Measurements from ENCODE around the gene CYP2D6.
"Not testable (repeated sequence)": the region's sequence is repeated elsewhere in the genome, so short reads cannot be mapped to it uniquely, and the experiment has no call there.

The CYP2D6 gene

DNA sequence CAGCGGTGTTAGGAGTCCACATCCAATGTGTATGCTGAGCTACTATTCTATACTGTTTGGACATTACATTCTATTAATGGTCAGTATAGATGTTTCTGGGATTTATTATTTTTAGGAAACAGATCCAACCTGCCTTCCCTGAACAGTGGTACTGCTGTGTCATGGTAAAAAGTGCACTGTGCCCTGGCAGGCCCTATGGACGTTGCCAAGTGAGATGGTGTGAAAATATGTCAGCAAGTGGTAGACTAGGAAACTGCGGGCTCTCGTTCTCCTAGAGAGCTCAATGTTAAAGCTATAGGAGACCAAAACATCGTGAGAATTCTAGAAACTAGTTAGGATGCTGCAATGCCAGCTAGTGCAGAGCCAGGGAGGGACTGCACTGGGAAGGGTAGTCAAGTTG, 26.0 kb upstream of the CYP2D6 start:
- DNase-seq: no peak

DNA sequence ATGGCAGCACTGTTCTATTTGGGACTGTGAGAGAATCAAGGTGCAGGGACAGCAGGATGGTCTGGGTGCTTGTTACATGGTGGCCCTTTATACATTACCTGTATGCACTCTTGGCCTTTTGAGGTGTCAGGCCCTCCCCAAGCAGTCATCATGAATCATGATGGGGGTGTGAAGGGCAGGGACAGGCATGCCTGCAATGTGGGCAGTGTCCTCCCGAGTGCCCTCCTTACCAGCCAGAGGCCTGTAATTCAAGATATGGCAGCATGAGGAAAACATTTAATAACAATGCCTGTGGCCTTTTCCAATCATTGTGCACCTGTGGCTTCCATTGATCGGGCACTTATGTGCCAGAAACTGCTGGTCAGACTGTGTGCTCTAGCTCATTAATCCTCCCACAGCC, 25.5 kb upstream of the CYP2D6 start:
- no peak for DNase-seq

DNA sequence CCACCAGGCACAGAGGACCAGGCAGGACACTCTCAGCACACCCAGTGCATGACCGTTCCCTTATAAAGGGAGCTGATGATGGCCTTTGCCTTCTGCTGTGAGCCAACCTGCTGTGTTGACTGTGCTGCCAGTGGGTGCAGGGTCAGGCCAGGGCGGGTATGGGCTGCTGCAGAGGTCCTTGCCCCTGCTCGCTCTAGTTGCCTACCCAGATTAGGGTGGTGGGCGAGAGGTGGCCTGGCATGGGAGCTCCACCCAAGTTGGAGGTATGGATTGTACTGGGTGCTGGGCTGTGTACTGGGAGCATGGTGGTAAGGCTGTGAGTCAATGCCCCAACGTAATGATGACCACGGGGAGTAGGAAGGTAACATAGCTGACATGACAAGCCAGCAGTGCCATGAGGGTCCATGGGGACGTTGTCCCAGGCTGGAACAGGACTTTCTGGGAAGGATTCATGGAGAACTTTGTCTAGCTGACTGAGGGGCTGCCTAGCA, 24.5 kb upstream of the CYP2D6 start:
- no peak for DNase-seq

DNA sequence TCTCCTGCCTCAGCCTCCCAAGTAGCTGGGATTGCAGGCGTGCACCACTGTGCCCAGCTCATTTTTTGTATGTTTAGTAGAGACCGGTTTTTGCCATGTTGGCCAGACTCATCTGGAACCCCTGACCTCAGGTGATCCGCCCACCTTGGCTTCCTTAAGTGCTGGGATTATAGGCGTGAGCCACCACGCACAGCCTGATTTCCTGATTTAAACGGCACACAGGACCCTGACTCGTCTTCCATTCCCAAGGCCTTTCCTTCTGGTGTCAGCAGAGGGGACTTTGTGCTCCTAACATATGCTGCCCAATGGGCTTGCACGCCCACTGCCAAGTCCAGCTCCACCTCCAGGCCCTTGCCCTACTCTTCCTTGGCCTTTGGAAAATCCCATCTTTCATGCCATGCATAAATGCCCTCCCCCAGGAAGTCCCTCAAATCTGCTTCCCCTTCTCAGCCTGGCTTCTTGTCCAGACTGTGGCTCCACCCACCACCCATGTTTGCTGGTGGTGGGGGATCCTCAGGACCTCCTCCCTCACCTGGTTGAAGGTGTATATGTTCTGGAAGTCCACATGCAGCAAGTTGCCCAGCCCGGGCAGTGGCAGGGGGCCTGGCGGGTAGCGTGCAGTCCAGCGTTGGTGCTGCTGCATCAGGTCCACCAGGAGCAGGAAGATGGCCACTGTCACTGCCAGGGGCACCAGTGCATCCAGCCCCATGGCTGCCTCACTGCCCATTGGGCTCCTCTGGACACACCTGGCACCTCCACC, 23.9 kb upstream of the CYP2D6 start:
- DNase-seq: no peak

DNA sequence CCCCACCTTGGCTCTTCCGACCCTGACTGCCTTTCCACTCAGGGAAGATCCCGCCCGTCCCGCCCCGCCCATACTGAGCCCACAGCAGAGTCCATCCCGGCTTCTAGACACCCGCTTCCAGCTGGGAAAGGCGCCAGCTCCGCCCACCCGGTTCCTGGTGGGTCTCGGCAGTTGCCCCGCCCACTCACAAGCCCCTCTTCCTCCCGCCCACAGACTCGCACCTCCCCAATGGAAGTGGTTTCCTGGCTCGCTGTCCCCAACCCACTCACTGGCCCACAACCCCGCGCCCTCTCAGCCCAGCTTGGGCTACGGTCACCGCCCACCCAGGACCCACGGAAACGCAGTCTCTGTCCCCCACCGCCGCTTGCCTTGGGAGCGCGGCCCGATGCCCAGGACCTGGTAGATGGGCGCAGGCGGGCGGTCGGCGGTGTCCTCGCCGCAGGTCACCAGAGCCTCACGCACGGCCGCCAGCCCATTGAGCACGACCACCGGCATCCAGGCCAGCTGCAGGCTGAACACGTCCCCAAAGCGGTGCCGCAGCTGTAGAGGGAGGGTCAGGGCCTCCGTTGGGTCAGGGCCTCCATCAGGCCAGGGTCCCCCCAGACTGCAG, 22.2 kb upstream of the CYP2D6 start:
- DNase-seq: no peak

DNA sequence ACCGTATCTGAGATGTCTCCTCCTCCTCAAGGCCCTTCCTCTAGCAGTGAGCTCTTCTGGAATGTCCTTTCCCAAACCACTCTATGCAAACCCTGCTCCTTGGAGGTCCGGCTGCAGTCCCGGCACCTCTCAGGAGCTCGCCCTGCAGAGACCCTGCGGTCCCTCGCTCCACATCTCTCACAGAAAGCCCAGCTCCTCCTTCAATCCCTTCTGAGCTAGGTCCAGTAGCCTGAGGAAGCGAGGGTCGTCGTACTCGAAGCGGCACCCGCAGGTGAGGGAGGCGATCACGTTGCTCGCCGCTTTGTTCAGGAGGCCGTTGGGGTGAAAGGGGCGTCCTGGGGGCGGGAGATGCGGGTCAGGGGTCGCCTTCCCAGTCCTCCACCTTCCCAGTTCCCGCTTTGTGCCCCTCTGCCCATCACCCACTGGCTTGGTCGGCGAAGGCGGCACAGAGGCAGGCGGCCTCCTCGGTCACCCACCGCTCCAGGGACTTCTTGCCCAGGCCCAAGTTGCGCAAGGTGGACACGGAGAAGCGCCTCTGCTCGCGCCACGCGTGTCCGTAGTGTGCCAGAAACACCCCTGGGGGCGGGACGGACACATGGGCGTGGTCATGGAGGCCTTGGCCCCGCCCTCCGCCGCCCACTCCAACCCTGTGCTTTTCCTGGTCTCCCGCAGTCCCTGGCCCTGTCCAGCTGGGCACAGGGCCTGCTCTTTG, 21.5 kb upstream of the CYP2D6 start:
- no peak for DNase-seq

DNA sequence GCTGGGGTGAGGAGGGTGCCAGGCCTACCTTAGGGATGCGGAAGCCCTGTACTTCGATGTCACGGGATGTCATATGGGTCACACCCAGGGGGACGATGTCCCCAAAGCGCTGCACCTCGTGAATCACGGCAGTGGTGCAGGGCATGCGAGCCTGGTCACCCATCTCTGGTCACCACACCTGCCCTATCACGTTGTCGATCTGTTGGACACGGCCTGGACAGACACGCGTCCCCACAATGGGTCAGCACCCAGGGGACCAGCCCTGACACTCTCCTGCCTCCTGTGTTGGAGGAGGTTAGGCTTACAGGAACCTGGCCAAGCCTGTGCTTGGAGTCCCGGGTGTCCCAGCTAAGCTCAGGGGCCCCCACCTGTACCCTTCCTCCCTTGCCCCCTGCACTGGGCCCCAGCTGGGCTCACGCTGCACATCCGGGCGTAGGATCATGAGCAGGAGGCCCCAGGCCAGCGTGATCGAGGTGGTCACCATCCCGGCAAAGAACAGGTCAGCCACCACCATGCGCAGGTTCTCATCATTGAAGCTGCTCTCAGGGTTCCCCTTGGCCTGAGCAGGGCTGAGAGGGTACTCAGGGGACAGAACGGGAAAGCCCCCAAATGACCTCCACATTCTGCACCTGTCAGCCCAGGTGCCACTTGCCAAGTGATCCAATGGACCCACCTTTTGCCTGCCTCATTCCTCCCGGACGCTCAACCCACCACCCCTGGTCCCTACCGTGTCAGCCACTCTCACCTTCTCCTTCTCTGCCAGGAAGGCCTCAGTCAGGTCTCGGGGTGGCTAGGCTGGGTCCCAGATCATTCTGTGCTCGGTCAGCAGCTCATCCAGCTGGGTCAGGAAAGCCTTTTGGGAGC, 20.3 kb upstream of the CYP2D6 start:
- no peak for DNase-seq

DNA sequence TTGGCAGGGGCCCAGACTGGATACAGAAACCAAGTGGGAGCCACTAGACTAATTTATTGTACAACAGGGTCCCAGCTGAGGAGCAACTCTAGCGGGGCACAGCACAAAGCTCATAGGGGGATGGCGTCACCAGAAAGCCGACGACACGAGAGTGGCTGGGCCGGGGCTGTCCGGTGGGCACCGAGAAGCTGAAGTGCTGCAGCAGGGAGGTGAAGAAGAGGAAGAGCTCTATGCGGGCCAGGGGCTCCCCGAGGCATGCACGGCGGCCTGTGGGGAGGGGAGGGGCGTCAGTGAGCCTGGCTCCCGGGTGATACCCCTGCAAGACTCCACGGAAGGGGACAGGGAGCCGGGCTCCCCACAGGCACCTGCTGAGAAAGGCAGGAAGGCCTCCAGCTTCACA, 19.2 kb upstream of the CYP2D6 start:
- DNase-seq: not testable (repeated sequence)

DNA sequence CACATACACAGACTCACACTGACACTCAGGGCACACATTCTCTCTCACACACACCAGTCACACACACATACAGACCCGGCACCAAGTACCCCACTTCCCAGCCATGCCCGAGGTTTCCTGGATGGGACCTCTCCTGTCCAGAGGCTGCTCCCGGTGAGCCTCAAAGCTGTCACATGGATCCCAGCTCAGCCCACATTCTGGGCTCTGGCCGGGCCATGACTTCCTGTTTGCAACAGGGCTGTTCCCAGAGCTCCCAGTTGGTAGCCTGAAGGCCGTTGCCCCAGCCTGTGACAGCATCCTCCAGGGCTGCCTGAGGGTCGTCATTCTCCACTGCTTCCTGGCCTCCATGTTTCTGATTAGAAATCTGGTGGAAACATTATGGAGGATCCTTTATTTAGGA, 14.6 kb upstream of the CYP2D6 start:
- no peak for DNase-seq

DNA sequence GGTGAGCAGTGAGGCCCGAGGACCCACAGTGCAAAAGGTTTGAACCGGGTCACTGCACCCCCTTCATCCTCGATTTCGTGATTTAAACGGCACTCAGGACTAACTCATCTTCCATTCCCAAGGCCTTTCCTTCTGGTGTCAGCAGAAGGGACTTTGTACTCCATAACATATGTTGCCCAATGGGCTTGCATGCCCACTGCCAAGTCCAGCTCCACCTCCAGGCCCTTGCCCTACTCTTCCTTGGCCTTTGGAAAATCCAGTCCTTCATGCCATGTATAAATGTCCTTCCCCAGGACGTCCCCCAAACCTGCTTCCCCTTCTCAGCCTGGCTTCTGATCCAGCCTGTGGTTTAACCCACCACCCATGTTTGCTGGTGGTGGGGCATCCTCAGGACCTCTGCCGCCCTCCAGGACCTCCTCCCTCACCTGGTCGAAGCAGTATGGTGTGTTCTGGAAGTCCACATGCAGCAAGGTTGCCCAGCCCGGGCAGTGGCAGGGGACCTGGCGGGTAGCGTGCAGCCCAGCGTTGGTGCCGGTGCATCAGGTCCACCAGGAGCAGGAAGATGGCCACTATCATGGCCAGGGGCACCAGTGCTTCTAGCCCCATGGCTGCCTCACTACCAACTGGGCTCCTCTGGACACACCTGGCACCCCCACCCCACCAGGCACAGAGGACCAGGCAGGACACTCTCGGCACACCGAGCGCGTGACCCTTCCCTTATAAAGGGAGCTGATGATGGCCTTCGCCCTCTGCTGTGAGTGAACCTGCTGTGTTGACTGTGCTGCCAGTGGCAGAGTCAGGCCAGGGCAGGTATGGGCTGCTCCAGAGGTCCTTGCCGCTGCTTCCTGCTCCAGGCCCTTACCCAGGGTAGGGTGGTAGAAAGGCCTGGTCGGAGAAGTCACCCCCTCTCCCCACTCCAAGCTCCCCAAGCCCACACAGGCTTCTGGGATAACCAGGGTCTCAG, 13.5 kb upstream of the CYP2D6 start:
- not testable (repeated sequence) for DNase-seq

DNA sequence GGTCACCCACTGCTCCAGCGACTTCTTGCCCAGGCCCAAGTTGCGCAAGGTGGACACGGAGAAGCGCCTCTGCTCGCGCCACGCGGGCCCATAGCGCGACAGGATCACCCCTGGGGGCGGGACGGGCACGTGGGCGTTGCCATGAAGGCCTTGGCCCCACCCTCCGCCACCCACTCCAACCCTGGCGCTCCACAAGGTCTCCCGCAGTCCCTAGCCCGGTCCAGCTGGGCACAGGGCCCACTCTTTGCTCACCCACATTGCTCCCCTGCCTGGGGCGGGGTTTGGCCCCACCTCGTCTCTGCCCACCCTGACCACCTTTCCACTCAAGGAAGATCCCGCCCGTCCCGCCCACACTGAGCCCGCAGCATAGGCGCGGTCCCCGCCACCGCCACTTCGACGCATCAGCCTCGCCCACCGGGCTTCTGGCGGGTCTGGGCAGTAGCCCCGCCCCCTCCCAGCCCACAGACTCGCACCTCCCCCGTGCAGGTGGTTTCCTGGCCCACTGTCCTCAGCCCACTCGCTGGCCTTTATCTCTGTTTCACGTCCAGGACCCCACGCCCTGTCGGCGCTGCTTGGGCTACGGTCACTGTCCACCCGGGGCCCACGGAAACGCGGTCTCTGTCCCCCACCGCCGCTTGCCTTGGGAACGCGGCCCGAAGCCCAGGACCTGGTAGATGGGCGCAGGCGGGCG, 12.3 kb upstream of the CYP2D6 start:
- DNase-seq: no peak

DNA sequence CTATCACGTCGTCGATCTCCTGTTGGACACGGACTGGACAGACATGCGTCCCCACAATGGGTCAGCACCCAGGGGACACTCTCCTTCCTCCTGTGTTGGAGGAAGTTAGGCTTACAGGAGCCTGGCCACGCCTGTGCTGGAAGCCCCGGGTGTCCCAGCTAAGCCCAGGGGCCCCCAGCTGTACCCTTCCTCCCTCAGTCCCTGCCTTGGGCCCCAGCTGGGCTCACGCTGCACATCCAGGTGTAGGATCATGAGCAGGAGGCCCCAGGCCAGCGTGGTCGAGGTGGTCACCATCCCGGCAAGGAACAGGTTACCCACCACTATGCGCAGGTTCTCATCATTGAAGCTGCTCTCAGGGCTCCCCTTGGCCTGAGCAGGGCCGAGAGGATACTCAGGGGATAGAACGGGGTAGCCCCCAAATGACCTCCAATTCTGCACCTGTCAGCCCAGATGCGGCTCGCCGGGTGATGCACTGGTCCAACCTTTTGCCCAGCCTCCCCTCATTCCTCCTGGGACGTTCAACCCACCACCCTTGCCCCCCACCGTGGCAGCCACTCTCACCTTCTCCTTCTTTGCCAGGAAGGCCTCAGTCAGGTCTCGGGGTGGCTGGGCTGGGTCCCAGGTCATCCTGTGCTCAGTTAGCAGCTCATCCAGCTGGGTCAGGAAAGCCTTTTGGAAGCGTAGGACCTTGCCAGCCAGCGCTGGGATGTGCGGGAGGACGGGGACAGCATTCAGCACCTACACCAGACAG, 10.9 kb upstream of the CYP2D6 start:
- not testable (repeated sequence) for DNase-seq

DNA sequence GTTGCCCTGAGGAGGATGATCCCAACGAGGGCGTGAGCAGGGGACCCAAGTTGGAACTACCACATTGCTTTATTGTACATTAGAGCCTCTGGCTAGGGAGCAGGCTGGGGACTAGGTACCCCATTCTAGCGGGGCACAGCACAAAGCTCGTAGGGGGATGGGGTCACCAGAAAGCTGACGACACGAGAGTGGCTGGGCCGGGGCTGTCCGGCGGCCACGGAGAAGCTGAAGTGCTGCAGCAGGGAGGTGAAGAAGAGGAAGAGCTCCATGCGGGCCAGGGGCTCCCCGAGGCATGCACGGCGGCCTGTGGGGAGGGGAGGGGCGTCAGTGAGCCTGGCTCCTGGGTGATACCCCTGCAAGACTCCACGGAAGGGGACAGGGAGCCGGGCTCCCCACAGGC, 9.5 kb upstream of the CYP2D6 start:
- not testable (repeated sequence) for DNase-seq

DNA sequence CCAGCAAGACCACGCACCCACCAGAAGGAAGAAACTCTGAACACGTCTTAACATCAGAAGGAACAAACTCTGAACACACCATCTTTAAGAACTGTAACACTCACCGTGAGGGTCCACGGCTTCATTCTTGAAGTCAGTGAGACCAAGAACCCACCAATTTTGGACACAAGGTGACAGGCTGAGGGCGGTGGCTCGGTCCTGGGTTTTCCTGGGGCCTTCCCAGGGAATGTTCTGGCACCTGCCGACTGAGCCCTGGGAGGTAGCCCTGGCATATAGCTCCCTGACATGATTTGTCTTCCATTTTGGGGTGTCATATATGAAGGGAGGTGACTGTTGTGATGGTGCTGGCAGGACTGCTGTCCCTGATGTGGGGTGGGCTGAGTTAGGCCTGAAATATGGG, 8.9 kb upstream of the CYP2D6 start:
- not testable (repeated sequence) for DNase-seq

DNA sequence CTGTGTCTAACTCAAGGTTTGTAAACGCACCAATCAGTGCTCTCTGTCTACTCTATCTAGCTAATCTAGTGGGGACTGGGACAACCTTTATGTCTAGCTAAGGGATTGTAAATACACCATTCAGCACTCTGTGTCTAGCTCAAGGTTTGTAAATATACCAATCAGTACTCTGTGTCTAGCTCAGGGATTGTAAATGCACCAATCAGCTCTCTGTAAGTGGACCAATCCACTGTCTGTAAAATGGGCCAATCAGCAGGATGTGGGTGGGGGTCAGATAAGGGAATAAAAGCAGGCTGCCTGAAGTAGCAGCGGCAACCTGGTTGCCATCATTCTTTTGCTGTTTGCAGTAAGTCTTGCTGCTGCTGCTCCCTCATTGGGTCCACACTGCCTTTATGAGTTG, 8.4 kb upstream of the CYP2D6 start:
- no peak for DNase-seq

DNA sequence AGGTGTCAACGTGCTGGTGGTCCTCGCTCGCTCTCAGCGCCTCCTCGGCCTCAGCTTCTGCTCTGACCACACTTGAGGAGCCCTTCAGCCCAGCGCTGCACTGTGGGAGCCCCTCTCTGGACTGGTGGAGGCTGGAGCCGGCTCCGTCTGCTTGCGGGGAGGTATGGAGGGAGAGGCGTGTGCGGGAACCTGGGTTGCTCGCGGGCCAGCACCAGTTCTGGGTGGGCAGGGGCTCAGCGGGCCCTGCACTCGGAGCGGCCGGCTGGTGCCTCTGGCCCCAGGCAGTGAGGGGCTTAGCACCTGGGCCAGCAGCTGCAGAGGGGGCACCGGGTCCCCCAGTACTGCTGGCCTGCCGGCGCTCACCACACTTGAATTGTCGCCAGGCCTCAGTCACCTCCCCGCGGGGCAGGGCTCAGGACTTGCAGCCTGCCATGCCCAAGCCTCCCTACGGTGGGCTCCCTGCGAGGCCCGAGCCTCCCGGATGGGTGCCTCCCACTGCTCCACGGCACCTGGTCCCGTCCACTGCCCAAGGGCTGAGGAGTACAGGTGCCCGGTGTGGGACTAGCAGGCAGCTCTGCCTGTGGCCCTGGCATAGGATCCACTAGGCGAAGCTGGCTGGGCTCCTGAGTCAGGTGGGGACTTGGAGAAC, 7.6 kb upstream of the CYP2D6 start:
- no peak for DNase-seq

DNA sequence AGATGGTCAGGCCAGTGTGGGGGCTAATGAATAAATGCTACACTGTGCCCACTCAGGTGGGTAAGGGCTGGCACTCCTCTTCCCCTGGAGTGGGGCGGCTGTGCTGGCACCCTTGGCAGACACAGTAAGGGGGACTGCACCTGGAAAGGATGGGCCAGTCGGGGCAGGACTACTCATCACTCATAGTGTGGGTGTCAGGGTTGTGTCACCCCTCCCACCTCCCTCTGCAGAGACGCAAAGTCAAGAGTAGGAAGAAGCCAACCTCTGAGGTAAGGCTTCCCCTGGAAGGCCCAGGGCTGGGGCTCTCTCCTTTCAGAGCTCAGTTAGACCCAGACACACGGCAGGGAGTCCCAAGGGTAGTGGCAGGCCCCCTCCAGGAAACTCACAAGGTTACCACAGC, 5.1 kb upstream of the CYP2D6 start:
- not testable (repeated sequence) for DNase-seq

DNA sequence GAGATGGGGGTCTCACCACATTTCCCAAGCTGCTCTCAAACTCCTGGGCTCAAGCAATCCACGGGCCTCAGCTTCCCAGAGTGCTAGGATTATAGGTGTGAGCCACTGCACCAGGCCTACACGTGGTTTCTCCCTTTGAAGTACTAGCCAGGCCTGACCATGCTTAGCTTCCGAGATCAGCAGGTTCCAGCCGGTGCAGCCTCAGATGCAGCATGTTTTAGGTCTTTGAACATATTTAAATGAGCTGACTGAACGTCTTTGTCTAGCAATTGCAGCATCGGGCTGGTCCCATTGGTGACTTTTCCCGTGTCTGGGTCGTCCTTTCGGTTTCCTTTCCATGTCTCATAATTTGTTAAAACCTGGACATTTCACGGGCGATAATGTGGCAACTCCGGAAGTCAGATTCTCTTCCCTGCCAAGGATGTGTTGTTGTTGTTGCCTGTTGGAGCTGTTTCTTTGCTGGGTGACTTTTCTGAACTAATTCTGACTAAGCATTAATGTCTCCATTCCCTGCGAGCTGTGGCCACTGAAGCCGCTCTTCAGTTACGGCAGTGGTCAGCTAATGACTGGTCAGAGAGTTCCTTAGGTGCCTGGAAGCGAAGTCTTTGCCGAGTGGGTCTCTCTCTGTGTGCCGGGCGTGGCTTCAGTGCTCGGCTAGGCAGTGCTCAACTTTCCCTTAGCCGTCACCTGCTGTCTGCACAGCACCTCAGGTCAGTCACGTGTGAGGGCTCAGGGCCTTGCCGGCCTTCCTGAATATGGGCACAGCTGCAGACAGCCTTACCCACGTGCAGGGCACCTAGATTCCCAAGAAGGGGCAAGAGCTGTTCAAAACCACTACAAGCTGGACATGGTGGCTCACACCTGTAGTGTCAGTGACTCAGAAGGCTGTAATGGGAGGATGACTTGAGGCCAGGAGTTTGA, 3.8 kb upstream of the CYP2D6 start:
- no peak for DNase-seq

DNA sequence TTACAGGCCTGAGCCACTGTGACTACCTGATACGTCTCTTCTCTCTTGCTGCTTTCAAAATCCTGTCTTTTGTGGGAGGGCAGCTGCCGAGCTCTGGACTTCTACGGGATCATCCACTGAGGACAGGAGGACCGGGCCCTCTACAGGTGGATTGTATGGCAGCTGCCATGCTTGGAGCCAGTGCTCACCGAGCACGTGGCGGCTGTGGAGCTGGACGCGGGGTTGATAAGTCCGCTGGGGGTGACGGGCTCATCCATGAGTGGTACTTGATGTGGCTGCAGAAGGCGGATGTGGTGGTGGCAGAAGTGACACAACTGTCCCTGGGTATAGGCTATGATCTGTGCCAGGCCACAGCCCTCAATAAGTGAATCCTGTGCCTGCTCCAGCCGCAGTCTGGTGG, 1.8 kb upstream of the CYP2D6 start:
- no peak for DNase-seq
